Measurements from ENCODE around the gene TMEM147. TPM values are rescaled to one million over a fixed set of nuclear protein-coding genes. Genes with fewer than 3 reads are reported as not detected.

The TMEM147 gene
- total RNA-seq, 4 donors from 2014 or later = 186 to 202 (median 188) TPM

- no peak overlapping the region for H3K4me3 ChIP-seq (replicated peaks in 1 of 3)
- intact Hi-C loops (cut with DNase I) = loop anchor here (5.0 kb wide), 2 partner anchors 43 to 168 kb away; partner anchors contain the start of gene KMT2B
- WGBS, 2 donors = 16 to 20% methylated on average over 6 of the region's 6 CpGs
- no peaks in the 10 kb centered on the region for H3K36me3 ChIP-seq
- peaks cover 37 to 72% of the 10 kb centered on the region in 2 donors for H3K4me1 ChIP-seq
- TF ChIP-seq, protein P1, sequence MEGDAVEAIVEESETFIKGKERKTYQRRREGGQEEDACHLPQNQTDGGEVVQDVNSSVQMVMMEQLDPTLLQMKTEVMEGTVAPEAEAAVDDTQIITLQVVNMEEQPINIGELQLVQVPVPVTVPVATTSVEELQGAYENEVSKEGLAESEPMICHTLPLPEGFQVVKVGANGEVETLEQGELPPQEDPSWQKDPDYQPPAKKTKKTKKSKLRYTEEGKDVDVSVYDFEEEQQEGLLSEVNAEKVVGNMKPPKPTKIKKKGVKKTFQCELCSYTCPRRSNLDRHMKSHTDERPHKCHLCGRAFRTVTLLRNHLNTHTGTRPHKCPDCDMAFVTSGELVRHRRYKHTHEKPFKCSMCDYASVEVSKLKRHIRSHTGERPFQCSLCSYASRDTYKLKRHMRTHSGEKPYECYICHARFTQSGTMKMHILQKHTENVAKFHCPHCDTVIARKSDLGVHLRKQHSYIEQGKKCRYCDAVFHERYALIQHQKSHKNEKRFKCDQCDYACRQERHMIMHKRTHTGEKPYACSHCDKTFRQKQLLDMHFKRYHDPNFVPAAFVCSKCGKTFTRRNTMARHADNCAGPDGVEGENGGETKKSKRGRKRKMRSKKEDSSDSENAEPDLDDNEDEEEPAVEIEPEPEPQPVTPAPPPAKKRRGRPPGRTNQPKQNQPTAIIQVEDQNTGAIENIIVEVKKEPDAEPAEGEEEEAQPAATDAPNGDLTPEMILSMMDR (IDR thresholded peaks at IDR 0.05) = peak; percentile 59 to 90 (median 76)
- no peak for TF ChIP-seq POLR2A (IDR thresholded peaks at IDR 0.05)
- H3K9me3 ChIP-seq = no peaks in the 10 kb centered on the region
- H3K27ac ChIP-seq = peak overlapping the region; percentile 24 to 93 (median 87)
- H3K27me3 ChIP-seq = no peaks in the 10 kb centered on the region
- DNase-seq = peak; percentile 67 to 79
Observed at GRCh38 chr19:35549174-35549788, 3.9 kb downstream of the TMEM147 start.

- TF ChIP-seq, protein P1 (IDR thresholded peaks at IDR 0.05) = peak in 3 of 6 experiments; percentile 15 to 24 (median 23)
- TF ChIP-seq POLR2A (IDR thresholded peaks at IDR 0.05) = peak in 1 of 2 donors; percentile 23
- peak; percentile 99 for DNase-seq
- Histone ChIP-seq H3K4me3 (replicated peaks in 1 of 3) (no peak overlapping the region), H3K27me3 (no peaks in the 10 kb centered on the region), H3K27ac (peak overlapping the region; percentile 24 to 93 (median 87)), H3K4me1 (peaks cover 30 to 74% of the 10 kb centered on the region in 2 donors), H3K36me3 (no peaks in the 10 kb centered on the region), H3K9me3 (no peaks in the 10 kb centered on the region)
- 52 to 65% methylated on average over 6 of the region's 15 CpGs for WGBS, 2 donors
- intact Hi-C loops (cut with DNase I) = loop anchor here (5.0 kb wide), 2 partner anchors 42 to 167 kb away; partner anchors contain the start of gene KMT2B
Observed at GRCh38 chr19:35549879-35550523, 4.6 kb downstream of the TMEM147 start.

- Histone ChIP-seq H3K9me3 (no peaks in the 10 kb centered on the region), H3K4me3 (replicated peaks in 1 of 3) (no peak overlapping the region), H3K27ac (peak overlapping the region; percentile 38 to 93 (median 87)), H3K36me3 (no peaks in the 10 kb centered on the region), H3K4me1 (peaks cover 26 to 76% of the 10 kb centered on the region in 2 donors), H3K27me3 (no peaks in the 10 kb centered on the region)
- peak; percentile 94 to 97 for DNase-seq
- 49 to 66% methylated on average over 20 to 21 of the region's 21 CpGs for WGBS, 2 donors
- intact Hi-C loops (cut with DNase I) = no loop called here
- TF ChIP-seq, protein P1 (IDR thresholded peaks at IDR 0.05) = no peak
- no peak for TF ChIP-seq POLR2A (IDR thresholded peaks at IDR 0.05)
Observed at GRCh38 chr19:35551091-35551810, 5.8 kb downstream of the TMEM147 start.

DNA sequence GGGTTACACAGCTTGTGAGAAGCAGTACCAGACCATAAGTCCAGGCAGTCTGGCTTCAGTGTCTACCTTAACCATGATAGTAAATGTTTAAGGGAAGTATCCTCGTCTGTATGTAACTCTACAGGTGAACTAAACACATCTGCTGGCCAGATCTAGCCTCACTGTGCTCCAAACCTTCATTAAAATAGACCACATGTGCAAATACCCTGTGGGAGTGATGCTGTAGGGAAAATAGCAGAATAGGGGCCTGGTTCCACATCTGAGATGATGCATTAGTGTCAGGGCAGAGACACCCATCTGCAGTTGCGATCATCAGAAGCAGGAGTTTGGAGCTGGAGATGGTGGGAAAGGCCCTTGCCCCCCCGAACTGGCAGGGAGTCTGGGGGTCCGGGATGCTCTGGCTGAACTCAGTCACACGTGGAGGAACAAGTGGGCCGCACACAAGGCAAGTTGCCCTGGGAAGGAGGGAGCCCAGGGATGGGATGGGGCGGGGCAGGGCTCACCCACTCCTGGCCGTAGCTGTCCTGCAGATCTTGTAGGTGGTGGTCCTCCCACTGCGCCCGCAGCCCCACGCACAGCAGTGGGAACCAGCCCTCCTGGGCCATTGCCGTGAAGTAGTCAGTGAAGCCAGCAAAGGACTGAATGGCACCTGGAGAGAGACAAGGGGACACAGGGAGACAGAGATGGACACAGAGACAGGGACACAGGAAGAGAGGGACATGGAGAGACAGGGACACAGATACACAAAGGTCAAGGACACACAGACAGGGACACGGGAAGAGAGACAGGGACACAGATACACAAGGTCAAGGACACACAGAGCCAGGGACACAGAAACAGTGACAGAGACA, 7.3 kb downstream of the TMEM147 start:
- TF ChIP-seq, protein P1 (IDR thresholded peaks at IDR 0.05) = no peak
- no peak for TF ChIP-seq POLR2A (IDR thresholded peaks at IDR 0.05)
- WGBS, 2 donors = 75 to 80% methylated on average over 11 to 13 of the region's 13 CpGs
- H3K9me3 ChIP-seq = no peaks in the 10 kb centered on the region
- no peaks in the 10 kb centered on the region for H3K36me3 ChIP-seq
- no peaks in the 10 kb centered on the region for H3K27me3 ChIP-seq
- intact Hi-C loops (cut with DNase I) = no loop called here
- peaks cover 20 to 66% of the 10 kb centered on the region in 2 donors for H3K4me1 ChIP-seq
- H3K4me3 ChIP-seq (replicated peaks in 1 of 3) = no peak overlapping the region
- no peak overlapping the region for H3K27ac ChIP-seq
- no peak for DNase-seq
